Lower lobe of right lung (tissue), 2 donors: Measurements from ENCODE around the gene TRPV2. TPM values are rescaled to one million over a fixed set of nuclear protein-coding genes. Genes with fewer than 3 reads are reported as not detected.

Experiments used
- ATAC-seq, 2 donors: fragments of 200-7000 bp; cut with Tn5 transposase; one replicate each; pipeline ENCODE4 v1.9.1; 2020 to 2022; ENCODE audit warnings: mild to moderate bottlenecking in 2 of 2, moderate library complexity in 2 of 2
- DNase-seq: peaks from one replicate; pipeline ENCODE4 v3.0.0-alpha.2; 2020
- H3K27ac ChIP-seq: fragments of 200-600 bp; one replicate; pipeline ENCODE4 v1.8.0; 2022
- H3K27me3 ChIP-seq: fragments of 200-600 bp; one replicate; pipeline ENCODE4 v1.8.0; 2022; ENCODE audit warnings: low read depth
- H3K36me3 ChIP-seq: fragments of 200-600 bp; one replicate; pipeline ENCODE4 v1.8.0; 2022; ENCODE audit warnings: mild to moderate bottlenecking
- H3K4me1 ChIP-seq: fragments of 200-600 bp; one replicate; pipeline ENCODE4 v1.8.0; 2022
- H3K4me3 ChIP-seq: fragments of 200-600 bp; one replicate; pipeline ENCODE4 v1.8.0; 2022; ENCODE audit warnings: mild to moderate bottlenecking
- H3K9me3 ChIP-seq: fragments of 200-600 bp; one replicate; pipeline ENCODE4 v1.8.0; 2022
- CTCF ChIP-seq: fragments of 200-600 bp; IDR thresholded peaks from one replicate; pipeline ENCODE4 v1.8.0; 2022; ENCODE audit warnings: antibody characterized with exemption, mild to moderate bottlenecking
- intact Hi-C: fragments of 100-400 bp; cut with DNase I; formaldehyde crosslinking; loops from one replicate; pipeline ENCODE4 v1.11.0; 2022
- total RNA-seq: library from RNA; stranded (reverse); fragmentation: NEBNext Ultra II Directional; extraction: Animal tissue kit (Norgen Biotek cat#: 25700); gene quantifications from one replicate; pipeline ENCODE4 v1.2.1, GENCODE V29; 2021
- donor health status: DM: no; HTN: yes; CAD: no; lungs with severe emphysema.

The TRPV2 gene
- total RNA-seq, 1 donor from 2014 or later, result 120 TPM

- no peak for TF ChIP-seq CTCF
- no peaks in the 10 kb centered on the region for H3K9me3 ChIP-seq
- H3K4me1 ChIP-seq, result peaks cover 14% of the 10 kb centered on the region
- DNase-seq (peak; percentile 61), ATAC-seq (peak; percentile 68 to 69)
- peak overlapping the region; percentile 63 for H3K4me3 ChIP-seq
- peak overlapping the region; percentile 75 for H3K27ac ChIP-seq
- H3K36me3 ChIP-seq, result no peaks in the 10 kb centered on the region
- H3K27me3 ChIP-seq, result peaks cover 7% of the 10 kb centered on the region
- intact Hi-C loops, result no loop called here
These were observed 8.4 kb upstream of the TRPV2 start for GRCh38 chr17:16406742-16407674.

- H3K4me3 ChIP-seq, result no peak overlapping the region
- no peaks in the 10 kb centered on the region for H3K9me3 ChIP-seq
- DNase-seq (peak; percentile 70), ATAC-seq (peak; percentile 62 to 74)
- no peak for TF ChIP-seq CTCF
- H3K27ac ChIP-seq, result peak overlapping the region; percentile 70
- intact Hi-C loops, result no loop called here
- H3K4me1 ChIP-seq, result peaks cover 14% of the 10 kb centered on the region
- H3K36me3 ChIP-seq, result no peaks in the 10 kb centered on the region
- peaks cover 7% of the 10 kb centered on the region for H3K27me3 ChIP-seq
These were observed 7.3 kb upstream of the TRPV2 start for GRCh38 chr17:16407911-16408588.

GRCh38 chr17:16417399-16417798 is 2.0 kb downstream of the TRPV2 start:
- Histone ChIP-seq H3K9me3 (no peaks in the 10 kb centered on the region), H3K4me1 (peaks cover 48% of the 10 kb centered on the region), H3K4me3 (peak overlapping the region; percentile 8), H3K36me3 (peaks cover 41% of the 10 kb centered on the region), H3K27ac (peak overlapping the region; percentile 92), H3K27me3 (no peaks in the 10 kb centered on the region)
- TF ChIP-seq CTCF, result no peak
- ATAC-seq (no peak), DNase-seq (no peak)
- intact Hi-C loops, result no loop called here

- H3K9me3 ChIP-seq, result no peaks in the 10 kb centered on the region
- no peaks in the 10 kb centered on the region for H3K27me3 ChIP-seq
- no peak for ATAC-seq
- peaks cover 48% of the 10 kb centered on the region for H3K4me1 ChIP-seq
- TF ChIP-seq CTCF, result no peak
- H3K4me3 ChIP-seq, result peak overlapping the region; percentile 8
- peak overlapping the region; percentile 92 for H3K27ac ChIP-seq
- DNase-seq, result no peak
- H3K36me3 ChIP-seq, result peaks cover 47% of the 10 kb centered on the region
- intact Hi-C loops, result no loop called here
These were observed 2.7 kb downstream of the TRPV2 start for GRCh38 chr17:16417896-16418684.

GRCh38 chr17:16418685-16419068 is 3.3 kb downstream of the TRPV2 start:
- H3K9me3 ChIP-seq, result no peaks in the 10 kb centered on the region
- DNase-seq (no peak), ATAC-seq (no peak)
- peak overlapping the region; percentile 69 for H3K27ac ChIP-seq
- intact Hi-C loops, result no loop called here
- H3K4me3 ChIP-seq, result no peak overlapping the region
- peaks cover 48% of the 10 kb centered on the region for H3K4me1 ChIP-seq
- peaks cover 53% of the 10 kb centered on the region for H3K36me3 ChIP-seq
- TF ChIP-seq CTCF, result no peak
- H3K27me3 ChIP-seq, result no peaks in the 10 kb centered on the region
